ENCODE data around the gene SLC6A9. TPM values are rescaled to one million over a fixed set of nuclear protein-coding genes. Genes with fewer than 3 reads are reported as not detected.

Gene SLC6A9
- total RNA-seq, 1 experiment from 2014 or later, result 30.1 TPM

GRCh38 chr1:44020464-44020863 is 10.8 kb downstream of the SLC6A9 start:
- no peaks in the 10 kb centered on the region for H3K9me3 Mint-ChIP-seq
- H3K14ac ChIP-seq (ENCODE audit: insufficient read depth, low read length), result no peak overlapping the region
- no CpG with 5 or more reads among the region's 6 CpGs for WGBS (ENCODE audit: extremely low coverage, insufficient read length, low lambda C conversion rate)
- H2BK20ac ChIP-seq (ENCODE audit: low read depth, low read length, poor library complexity, severe bottlenecking), result no peak overlapping the region
- H3K27ac ChIP-seq (ENCODE audit: insufficient read length, low read depth, low read length), result no peak overlapping the region
- H4K20me1 ChIP-seq (ENCODE audit: control insufficient read depth, insufficient read depth, insufficient read length), result no peaks in the 10 kb centered on the region
- H2AFZ ChIP-seq (ENCODE audit: low read length), result no peak overlapping the region
- H2BK12ac ChIP-seq (ENCODE audit: insufficient read length, low read depth, low read length), result no peak overlapping the region
- no peak overlapping the region for H3K27ac Mint-ChIP-seq
- no peak overlapping the region for H4K5ac ChIP-seq (ENCODE audit: insufficient read length, low read depth, low read length)
- no peak overlapping the region for H3K56ac ChIP-seq (ENCODE audit: insufficient read length, low read depth, low read length)
- no peaks in the 10 kb centered on the region for H3K4me1 ChIP-seq (ENCODE audit: insufficient read depth, low read length)
- H3K27me3 Mint-ChIP-seq (ENCODE audit: low read depth), result no peaks in the 10 kb centered on the region
- no peak overlapping the region for H3K4ac ChIP-seq (ENCODE audit: low read depth, low read length)
- no peak overlapping the region for H3K4me2 ChIP-seq (ENCODE audit: insufficient read depth, insufficient read length, low read length)
- no peaks in the 10 kb centered on the region for H3K79me1 ChIP-seq (ENCODE audit: insufficient read depth, low read depth, low read length, poor library complexity, severe bottlenecking)
- H3K36me3 Mint-ChIP-seq (ENCODE audit: insufficient read depth in 1 of 3, low read depth in 3 of 3), result peaks cover 18 to 39% (median 18%) of the 10 kb centered on the region in 3 experiments
- DNase-seq, result no peak
- no peak for TF ChIP-seq CTCF (conservative IDR thresholded peaks at IDR 0.05)
- H2BK5ac ChIP-seq (ENCODE audit: insufficient read length, low read length), result no peak overlapping the region
- H2BK15ac ChIP-seq (ENCODE audit: low read depth, low read length), result no peak overlapping the region
- H3K4me3 Mint-ChIP-seq, result no peak overlapping the region
- no peaks in the 10 kb centered on the region for H3K9me3 ChIP-seq (ENCODE audit: control insufficient read depth, low read depth, low read length)
- no peak overlapping the region for H3T11ph ChIP-seq (ENCODE audit: low read length)
- no peak overlapping the region for H4K91ac ChIP-seq (ENCODE audit: insufficient read length, low read depth, low read length)
- H3K27me3 ChIP-seq (ENCODE audit: insufficient read depth, low read length), result no peaks in the 10 kb centered on the region
- no peak overlapping the region for H2BK120ac ChIP-seq (ENCODE audit: low read depth, low read length, poor library complexity, severe bottlenecking)
- no peak overlapping the region for H3K23ac ChIP-seq (ENCODE audit: insufficient read length, low read depth, low read length)
- no peaks in the 10 kb centered on the region for H3K79me2 ChIP-seq (ENCODE audit: insufficient read depth, low read length)
- no peaks in the 10 kb centered on the region for H3K23me2 ChIP-seq (ENCODE audit: insufficient read length, low read depth, low read length, poor library complexity, severe bottlenecking)
- H4K8ac ChIP-seq (replicated peaks; ENCODE audit: insufficient read length, low read depth, low read length), result no peak overlapping the region
- H3K4me1 Mint-ChIP-seq, result peaks cover 11 to 20% of the 10 kb centered on the region in 2 experiments
- no peak overlapping the region for H2AK5ac ChIP-seq (ENCODE audit: insufficient read length, low read length)
- no peak overlapping the region for H3K18ac ChIP-seq (ENCODE audit: insufficient read length, low read depth, low read length)
- no peak overlapping the region for H3K9ac ChIP-seq (ENCODE audit: extremely low read depth, insufficient read length, low read length)

All from H9 (cell line).